HEK293 (cell line): Measurements from ENCODE around the gene S100PBP.
A peak's percentile ranks its signal among the peaks of the same experiment; 100 is the strongest.

Source experiments
- BCL11B ChIP-seq: fragments of 450-650 bp; formaldehyde crosslinking; IDR thresholded peaks from 2 replicates; pipeline ENCODE4 v1.5.1; 2016; ENCODE audit warnings: low read depth, missing biosample characterization, missing genetic modification characterization
- BCL6B ChIP-seq: fragments of 450-650 bp; formaldehyde crosslinking; IDR thresholded peaks from 2 replicates; pipeline ENCODE4 v1.5.1; 2017; ENCODE audit warnings: missing biosample characterization, missing genetic modification characterization
- ELK4 ChIP-seq: IDR thresholded peaks from 2 replicates; pipeline ENCODE4 v1.6.1; 2011; ENCODE audit warnings: mild to moderate bottlenecking, low read depth, low read length, borderline replicate concordance
- INSM2 ChIP-seq: fragments of 450-650 bp; formaldehyde crosslinking; IDR thresholded peaks from 2 replicates; pipeline ENCODE4 v1.5.1; 2016; ENCODE audit warnings: missing biosample characterization, missing genetic modification characterization
- KLF8 ChIP-seq: fragments of 450-650 bp; formaldehyde crosslinking; IDR thresholded peaks from 2 replicates; pipeline ENCODE4 v1.5.1; 2016; ENCODE audit warnings: missing biosample characterization, missing genetic modification characterization
- PRDM6 ChIP-seq: fragments of 450-650 bp; formaldehyde crosslinking; IDR thresholded peaks from 2 replicates; pipeline ENCODE4 v1.5.1; 2017; ENCODE audit warnings: missing biosample characterization, missing genetic modification characterization
- WT1 ChIP-seq: fragments of 450-650 bp; formaldehyde crosslinking; IDR thresholded peaks from 2 replicates; pipeline ENCODE4 v1.5.1; 2016; ENCODE audit warnings: missing biosample characterization, missing genetic modification characterization
- ZBTB10 ChIP-seq: fragments of 450-650 bp; formaldehyde crosslinking; IDR thresholded peaks from 2 replicates; pipeline ENCODE4 v1.5.1; 2016; ENCODE audit warnings: missing biosample characterization, missing genetic modification characterization
- ZBTB6 ChIP-seq: fragments of 450-650 bp; formaldehyde crosslinking; IDR thresholded peaks from 2 replicates; pipeline ENCODE4 v1.5.1; 2017; ENCODE audit warnings: missing biosample characterization, missing genetic modification characterization
- ZNF132 ChIP-seq: fragments of 450-650 bp; formaldehyde crosslinking; IDR thresholded peaks from 2 replicates; pipeline ENCODE4 v1.5.1; 2017; ENCODE audit warnings: missing biosample characterization, missing genetic modification characterization, borderline replicate concordance
- ZNF138 ChIP-seq: fragments of 450-650 bp; formaldehyde crosslinking; IDR thresholded peaks from 2 replicates; pipeline ENCODE4 v1.5.1; 2016; ENCODE audit warnings: missing biosample characterization, missing genetic modification characterization, borderline replicate concordance
- ZNF184 ChIP-seq: fragments of 450-650 bp; IDR thresholded peaks from 2 replicates; pipeline ENCODE4 v1.5.1; 2018; ENCODE audit warnings: missing biosample characterization, mild to moderate bottlenecking, missing genetic modification characterization
- ZNF221 ChIP-seq: fragments of 450-650 bp; formaldehyde crosslinking; IDR thresholded peaks from 2 replicates; pipeline ENCODE4 v1.5.1; 2017; ENCODE audit warnings: missing biosample characterization, missing genetic modification characterization, borderline replicate concordance
- ZNF24 ChIP-seq: fragments of 450-650 bp; formaldehyde crosslinking; IDR thresholded peaks from 2 replicates; pipeline ENCODE4 v1.5.1; 2016; ENCODE audit warnings: missing biosample characterization, missing genetic modification characterization
- ZNF354C ChIP-seq: fragments of 450-650 bp; formaldehyde crosslinking; IDR thresholded peaks from 2 replicates; pipeline ENCODE4 v1.5.1; 2016; ENCODE audit warnings: missing biosample characterization, missing genetic modification characterization, low read depth, borderline replicate concordance
- ZNF366 ChIP-seq: fragments of 450-650 bp; formaldehyde crosslinking; conservative IDR thresholded peaks from 2 replicates; pipeline ENCODE4 v1.5.1; 2016; ENCODE audit warnings: missing biosample characterization, missing genetic modification characterization
- ZNF391 ChIP-seq: fragments of 450-650 bp; formaldehyde crosslinking; IDR thresholded peaks from 2 replicates; pipeline ENCODE4 v1.5.1; 2016; ENCODE audit warnings: low read depth, missing biosample characterization, missing genetic modification characterization, borderline replicate concordance
- ZNF394 ChIP-seq: fragments of 450-650 bp; formaldehyde crosslinking; IDR thresholded peaks from 2 replicates; pipeline ENCODE4 v1.5.1; 2016; ENCODE audit warnings: missing biosample characterization, missing genetic modification characterization, mild to moderate bottlenecking, moderate library complexity, borderline replicate concordance
- ZNF423 ChIP-seq: fragments of 450-650 bp; formaldehyde crosslinking; IDR thresholded peaks from 2 replicates; pipeline ENCODE4 v1.5.1; 2016; ENCODE audit warnings: missing biosample characterization, missing genetic modification characterization
- ZNF48 ChIP-seq: fragments of 450-650 bp; formaldehyde crosslinking; IDR thresholded peaks from 2 replicates; pipeline ENCODE4 v1.5.1; 2016; ENCODE audit warnings: missing biosample characterization, missing genetic modification characterization
- ZNF530 ChIP-seq: fragments of 450-650 bp; formaldehyde crosslinking; IDR thresholded peaks from 2 replicates; pipeline ENCODE4 v1.5.1; 2016; ENCODE audit warnings: low read depth, missing biosample characterization, missing genetic modification characterization
- ZNF660 ChIP-seq: fragments of 450-650 bp; IDR thresholded peaks from 2 replicates; pipeline ENCODE4 v1.5.1; 2018; ENCODE audit warnings: missing biosample characterization, mild to moderate bottlenecking, missing genetic modification characterization
- ZNF664 ChIP-seq: fragments of 450-650 bp; formaldehyde crosslinking; IDR thresholded peaks from 2 replicates; pipeline ENCODE4 v1.5.1; 2016; ENCODE audit warnings: missing biosample characterization, missing genetic modification characterization
- ZNF692 ChIP-seq: fragments of 450-650 bp; formaldehyde crosslinking; IDR thresholded peaks from 2 replicates; pipeline ENCODE4 v1.5.1; 2016; ENCODE audit warnings: missing biosample characterization, missing genetic modification characterization
- ZNF777 ChIP-seq: fragments of 450-650 bp; formaldehyde crosslinking; IDR thresholded peaks from 2 replicates; pipeline ENCODE4 v1.5.1; 2017; ENCODE audit warnings: missing biosample characterization, missing genetic modification characterization, borderline replicate concordance
- TF ChIP-seq, protein P1 (sequence below): fragments of 450-650 bp; formaldehyde crosslinking; IDR thresholded peaks from 2 replicates; pipeline ENCODE4 v1.5.1; 2016; ENCODE audit warnings: missing biosample characterization, missing genetic modification characterization

The S100PBP gene

GRCh38 chr1:32773018-32773763 lies 44.3 kb upstream of the S100PBP start (continued):
- TF ChIP-seq ZBTB10 (tag by site-specific recombination) (no peak), ZNF530 (tag by site-specific recombination) (no peak), WT1 (tag by site-specific recombination) (no peak), ZNF354C (tag by site-specific recombination) (no peak), ZBTB6 (tag by site-specific recombination) (no peak), ZNF221 (tag by site-specific recombination) (no peak), KLF8 (tag by site-specific recombination) (0 out of 2 replicates have a peak, but pooled peaks have one; percentile 37), ZNF391 (tag by site-specific recombination) (no peak; the same call in 1 of the 2 replicates), BCL6B (no peak), ZNF692 (tag by site-specific recombination) (no peak), ZNF24 (tag by site-specific recombination) (peak; percentile 31; the same call in 1 of the 2 replicates), ZNF777 (tag by site-specific recombination) (no peak), BCL11B (tag by site-specific recombination) (no peak), ZNF664 (tag by site-specific recombination) (no peak), ELK4 (no peak), ZNF132 (tag by site-specific recombination) (no peak), ZNF394 (tag by site-specific recombination) (0 out of 2 replicates have a peak, but pooled peaks have one; percentile 8), ZNF138 (tag by site-specific recombination) (no peak), INSM2 (tag by site-specific recombination) (no peak), PRDM6 (tag by site-specific recombination) (no peak), ZNF48 (no peak), ZNF366 (tag by site-specific recombination) (no peak), ZNF423 (tag by site-specific recombination) (no peak), ZNF184 (tag by site-specific recombination) (no peak), ZNF660 (tag by site-specific recombination) (peak; percentile 87)
- TF ChIP-seq, protein P1, sequence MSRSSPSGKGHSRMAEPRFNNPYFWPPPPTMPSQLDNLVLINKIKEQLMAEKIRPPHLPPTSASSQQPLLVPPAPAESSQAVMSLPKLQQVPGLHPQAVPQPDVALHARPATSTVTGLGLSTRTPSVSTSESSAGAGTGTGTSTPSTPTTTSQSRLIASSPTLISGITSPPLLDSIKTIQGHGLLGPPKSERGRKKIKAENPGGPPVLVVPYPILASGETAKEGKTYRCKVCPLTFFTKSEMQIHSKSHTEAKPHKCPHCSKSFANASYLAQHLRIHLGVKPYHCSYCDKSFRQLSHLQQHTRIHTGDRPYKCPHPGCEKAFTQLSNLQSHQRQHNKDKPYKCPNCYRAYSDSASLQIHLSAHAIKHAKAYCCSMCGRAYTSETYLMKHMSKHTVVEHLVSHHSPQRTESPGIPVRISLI = peak; percentile 68
